ENCODE data around the gene ETFB. TPM values are rescaled to one million over a fixed set of nuclear protein-coding genes. Genes with fewer than 3 reads are reported as not detected.

The ETFB gene
- total and polyA plus RNA-seq, 5 donors = 240 to 452 (median 264) TPM

DNA sequence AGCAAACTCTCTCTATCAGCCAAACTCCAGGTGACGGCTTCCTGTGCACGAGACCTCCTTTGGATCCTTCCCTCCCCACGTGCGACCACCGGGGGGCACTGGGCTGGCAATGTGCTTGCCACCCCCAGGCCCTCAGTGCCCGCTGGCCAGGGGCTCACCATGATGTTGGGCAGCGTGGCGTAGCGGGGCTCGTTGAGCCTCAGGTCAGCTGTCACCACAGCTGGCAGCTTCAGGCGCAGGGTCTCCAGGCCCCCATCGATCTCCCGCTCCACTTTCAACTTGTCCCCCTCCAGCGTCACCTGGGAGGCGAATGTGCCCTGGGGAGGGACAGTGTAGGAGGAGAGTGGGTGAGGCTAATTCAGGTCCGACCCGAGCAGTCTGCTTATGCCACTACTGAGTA is 19.4 kb downstream of the ETFB start:
- DNase-seq (peak in 1 of 3 donors; percentile 40), ATAC-seq (no peak)
- Histone ChIP-seq H3K9me3 (ENCODE audit: control insufficient read depth, low read length) (no peaks in the 10 kb centered on the region), H3K4me3 (ENCODE audit: low read length) (no peak overlapping the region), H3K27ac (ENCODE audit: low read length) (no peak overlapping the region), H3K27me3 (ENCODE audit: control insufficient read depth, insufficient read depth) (no peaks in the 10 kb centered on the region), H3K4me1 (ENCODE audit: control insufficient read depth, insufficient read depth, low read length) (no peaks in the 10 kb centered on the region)
- intact Hi-C loops (cut with DNase I) = no loop called here
- WGBS = 90% methylated on average over 17 of the region's 17 CpGs

DNA sequence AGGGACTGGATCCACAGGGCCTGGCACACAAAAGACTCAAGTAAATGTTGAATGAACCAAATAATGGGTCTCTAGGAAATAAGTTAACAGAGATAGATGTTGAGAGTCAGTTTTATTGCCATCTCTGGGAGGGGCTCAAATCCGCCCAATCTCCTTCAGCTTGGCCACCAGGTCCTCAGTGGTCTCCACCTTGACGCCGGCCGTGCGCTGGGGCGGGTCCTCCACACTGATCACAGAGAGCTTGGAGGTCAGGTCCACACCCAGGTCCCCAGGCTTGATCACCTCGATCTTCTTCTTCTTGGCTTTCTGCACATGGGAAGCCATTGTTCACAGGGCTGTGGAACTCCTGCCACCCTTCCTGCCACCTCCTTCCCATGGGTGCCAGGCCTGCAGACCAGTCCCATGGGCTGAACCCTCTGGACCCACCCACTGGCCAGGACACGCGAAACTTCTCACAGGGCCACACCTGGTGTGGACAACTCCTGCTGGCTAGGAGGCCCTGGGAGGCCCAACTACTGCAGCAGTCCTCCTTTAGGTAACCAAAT is 21.0 kb downstream of the ETFB start:
- Histone ChIP-seq H3K9me3 (ENCODE audit: control insufficient read depth, low read length) (no peaks in the 10 kb centered on the region), H3K4me3 (ENCODE audit: low read length) (no peak overlapping the region), H3K4me1 (ENCODE audit: control insufficient read depth, insufficient read depth, low read length) (no peaks in the 10 kb centered on the region), H3K27me3 (ENCODE audit: control insufficient read depth, insufficient read depth) (no peaks in the 10 kb centered on the region), H3K27ac (ENCODE audit: low read length) (no peak overlapping the region)
- DNase-seq (no peak), ATAC-seq (no peak)
- 98% methylated on average over 9 of the region's 9 CpGs for WGBS
- intact Hi-C loops (cut with DNase I) = no loop called here

DNA sequence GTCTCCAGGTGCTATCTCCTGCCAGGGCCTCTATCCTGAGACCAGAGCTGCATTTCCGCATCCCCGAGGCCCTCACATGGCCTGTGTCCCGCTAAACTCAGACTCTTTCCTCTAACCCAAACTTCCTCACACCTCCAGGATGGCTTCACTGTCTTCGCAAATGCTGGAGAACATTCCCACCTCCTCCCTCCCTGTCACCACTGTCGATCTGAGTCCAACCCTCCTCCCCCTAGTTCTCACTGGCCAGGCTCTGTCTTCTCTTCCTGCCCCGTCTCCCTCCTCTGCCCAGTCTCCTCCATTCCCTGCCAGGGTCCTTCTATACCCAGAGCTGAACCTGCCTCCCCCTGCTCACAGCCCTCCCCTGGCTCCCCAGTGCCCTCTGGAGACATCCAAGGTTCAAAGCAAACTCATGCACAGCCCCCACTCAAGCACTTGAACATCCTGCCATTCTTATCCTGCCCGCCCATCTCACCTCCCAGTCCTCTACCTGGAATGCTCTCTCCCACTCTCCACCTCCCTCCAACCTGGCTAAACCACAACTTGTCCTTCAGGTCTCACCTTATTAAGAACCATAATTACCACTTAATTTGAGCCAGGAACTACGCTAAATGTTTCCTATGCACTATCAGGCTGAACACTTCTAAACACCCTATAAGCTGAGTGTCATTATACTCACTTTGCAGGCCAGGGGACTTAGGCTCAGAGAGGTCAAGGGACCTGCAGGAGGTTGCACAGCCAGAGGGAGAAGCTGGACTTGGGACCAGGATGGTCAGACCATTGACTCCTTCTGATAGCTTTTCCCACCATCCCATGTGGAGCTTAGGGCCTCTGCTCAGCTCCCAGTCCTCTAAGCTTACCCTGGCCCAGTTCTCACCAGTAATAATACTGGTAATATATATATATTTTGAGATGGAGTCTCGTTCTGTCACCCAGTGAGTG is 23.3 kb downstream of the ETFB start:
- Histone ChIP-seq H3K4me3 (ENCODE audit: low read length) (no peak overlapping the region), H3K27me3 (ENCODE audit: control insufficient read depth, insufficient read depth) (no peaks in the 10 kb centered on the region), H3K27ac (ENCODE audit: low read length) (no peak overlapping the region), H3K9me3 (ENCODE audit: control insufficient read depth, low read length) (no peaks in the 10 kb centered on the region), H3K4me1 (ENCODE audit: control insufficient read depth, insufficient read depth, low read length) (no peaks in the 10 kb centered on the region)
- peak in 1 of 3 donors; percentile 41 for DNase-seq
- WGBS = 42% methylated on average over 9 of the region's 9 CpGs
- intact Hi-C loops (cut with DNase I) = no loop called here
- no peak for ATAC-seq

DNA sequence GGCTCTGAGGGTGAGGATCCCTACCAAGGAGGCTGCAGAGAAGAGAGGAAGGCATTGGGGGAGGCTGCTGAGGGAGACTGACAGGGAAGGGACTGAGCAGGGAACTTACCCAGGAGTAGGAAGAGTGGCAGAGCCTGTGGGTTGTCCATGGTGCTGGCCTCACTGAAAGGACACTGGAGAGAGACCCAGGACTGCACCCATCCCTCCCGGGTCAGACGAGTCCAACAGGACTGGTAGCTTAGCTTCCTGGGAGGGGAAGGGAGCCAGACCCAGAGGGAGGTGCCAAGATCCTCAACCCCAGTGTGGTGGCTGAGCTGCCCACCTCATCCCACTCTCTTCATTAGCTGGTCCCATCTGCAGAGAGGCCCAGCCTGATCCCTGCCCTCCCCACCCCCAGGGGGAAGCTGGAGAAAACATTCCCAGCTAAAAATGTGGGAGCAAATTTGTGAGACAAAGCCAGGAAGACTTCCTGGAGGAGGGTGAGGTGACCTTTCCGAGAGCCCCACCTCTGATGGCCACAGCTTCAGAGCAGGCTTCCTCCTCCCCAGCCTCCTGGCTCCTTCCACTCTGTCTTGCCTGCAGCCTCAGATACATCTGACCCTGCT is 24.1 kb downstream of the ETFB start, which contains the start of gene VSIG10L:
Gene VSIG10L, minus strand, starts transcription at position 164 of the 605 bp plus-strand sequence. Its CDS starts 15 bp downstream, at position 149.
- H3K27me3 ChIP-seq (ENCODE audit: control insufficient read depth, insufficient read depth) = no peaks in the 10 kb centered on the region
- ATAC-seq (no peak), DNase-seq (peak in 1 of 3 donors; percentile 32)
- 46% methylated on average over 3 of the region's 3 CpGs for WGBS
- H3K4me3 ChIP-seq (ENCODE audit: low read length) = no peak within 1 kb of the TSS
- no peaks in the 10 kb centered on the region for H3K9me3 ChIP-seq (ENCODE audit: control insufficient read depth, low read length)
- H3K4me1 ChIP-seq (ENCODE audit: control insufficient read depth, insufficient read depth, low read length) = no peaks in the 10 kb centered on the region
- H3K27ac ChIP-seq (ENCODE audit: low read length) = no peak within 1 kb of the TSS
- intact Hi-C loops (cut with DNase I) = no loop called here

DNA sequence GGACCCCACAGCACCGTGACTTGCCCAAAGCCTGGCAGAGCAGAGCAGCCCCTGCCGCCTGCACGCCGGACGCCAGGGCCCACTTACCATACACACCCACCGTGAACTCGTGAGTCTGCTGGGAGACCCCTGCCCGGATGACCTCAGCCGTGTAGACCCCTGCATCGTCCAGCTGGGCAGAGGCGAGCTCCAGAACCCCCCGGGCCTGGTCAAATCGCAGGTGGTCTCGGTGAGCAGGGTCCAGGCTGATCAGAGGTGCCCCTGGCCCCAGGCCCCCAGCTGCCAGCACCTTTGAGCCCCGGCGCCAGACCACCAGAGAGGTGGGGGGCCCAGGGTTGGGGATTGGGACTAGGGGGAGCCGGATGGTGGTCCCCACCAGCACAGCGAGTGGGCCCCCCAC is 25.1 kb downstream of the ETFB start:
- Histone ChIP-seq H3K9me3 (ENCODE audit: control insufficient read depth, low read length) (no peaks in the 10 kb centered on the region), H3K27me3 (ENCODE audit: control insufficient read depth, insufficient read depth) (no peaks in the 10 kb centered on the region), H3K27ac (ENCODE audit: low read length) (no peak overlapping the region), H3K4me1 (ENCODE audit: control insufficient read depth, insufficient read depth, low read length) (no peaks in the 10 kb centered on the region), H3K4me3 (ENCODE audit: low read length) (no peak overlapping the region)
- intact Hi-C loops (cut with DNase I) = no loop called here
- WGBS = 92% methylated on average over 18 of the region's 18 CpGs
- DNase-seq = peak in 1 of 3 donors; percentile 58
- no peak for ATAC-seq

DNA sequence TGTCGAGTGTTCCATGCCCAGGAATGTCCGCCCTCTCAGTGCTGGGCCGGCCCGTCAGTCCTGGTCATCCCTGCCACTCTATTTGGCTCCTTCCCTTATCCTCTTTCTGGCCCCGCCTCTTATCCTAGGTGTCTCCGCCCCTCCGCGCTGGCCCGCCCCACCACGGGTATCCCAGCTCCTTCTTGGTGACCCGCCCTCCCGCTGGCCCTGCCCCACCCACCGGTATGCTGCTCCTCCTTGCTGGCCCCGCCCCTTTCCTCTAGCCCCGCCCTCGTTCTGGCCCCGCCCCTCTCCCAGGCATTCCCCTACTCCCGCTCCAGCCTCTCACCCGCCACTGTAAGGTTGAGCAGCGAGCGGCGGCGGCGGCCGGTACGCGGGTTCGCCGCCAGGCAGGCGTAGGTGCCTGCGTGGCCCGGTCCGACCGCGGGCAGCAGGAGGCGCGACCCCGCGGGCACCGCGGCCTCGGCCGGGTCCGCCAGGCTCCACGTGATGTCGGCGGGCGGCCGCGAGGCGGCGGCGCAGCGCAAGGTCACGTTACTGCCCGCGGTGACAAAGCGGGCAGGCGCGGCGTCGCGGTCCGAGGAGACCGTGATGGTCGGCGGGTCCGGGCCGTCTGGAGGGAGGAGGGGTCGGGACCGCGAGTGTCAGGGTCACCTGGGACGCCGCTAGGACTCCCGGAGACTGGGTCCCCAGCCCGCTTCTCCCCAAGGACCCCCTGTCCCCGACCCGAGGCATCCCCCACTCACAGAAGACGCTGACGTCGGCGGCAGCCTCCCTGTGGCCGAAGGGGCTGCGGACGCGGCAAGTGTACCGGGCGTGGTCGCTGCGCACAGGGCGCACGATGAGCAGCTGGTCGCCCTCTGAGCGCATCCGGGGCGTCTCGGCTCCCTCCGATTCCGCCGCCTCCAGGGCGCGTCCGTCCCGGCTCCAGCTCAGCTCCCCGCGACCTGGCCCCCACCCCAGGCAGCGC is 26.2 kb downstream of the ETFB start:
- peak overlapping the region; percentile 62 for H3K4me3 ChIP-seq (ENCODE audit: low read length)
- 2% methylated on average over 107 of the region's 107 CpGs for WGBS
- H3K9me3 ChIP-seq (ENCODE audit: control insufficient read depth, low read length) = no peaks in the 10 kb centered on the region
- intact Hi-C loops (cut with DNase I) = loop anchor here in 1 of 4 donors (1.0 to 10.0 kb wide), 3 partner anchors 26 to 315 kb away; partner anchors contain the start of genes C19orf84 and ETFB
- ATAC-seq (peak; percentile 97), DNase-seq (peak; percentile 99 to 100 (median 100))
- no peaks in the 10 kb centered on the region for H3K4me1 ChIP-seq (ENCODE audit: control insufficient read depth, insufficient read depth, low read length)
- no peaks in the 10 kb centered on the region for H3K27me3 ChIP-seq (ENCODE audit: control insufficient read depth, insufficient read depth)
- H3K27ac ChIP-seq (ENCODE audit: low read length) = peak overlapping the region; percentile 14

DNA sequence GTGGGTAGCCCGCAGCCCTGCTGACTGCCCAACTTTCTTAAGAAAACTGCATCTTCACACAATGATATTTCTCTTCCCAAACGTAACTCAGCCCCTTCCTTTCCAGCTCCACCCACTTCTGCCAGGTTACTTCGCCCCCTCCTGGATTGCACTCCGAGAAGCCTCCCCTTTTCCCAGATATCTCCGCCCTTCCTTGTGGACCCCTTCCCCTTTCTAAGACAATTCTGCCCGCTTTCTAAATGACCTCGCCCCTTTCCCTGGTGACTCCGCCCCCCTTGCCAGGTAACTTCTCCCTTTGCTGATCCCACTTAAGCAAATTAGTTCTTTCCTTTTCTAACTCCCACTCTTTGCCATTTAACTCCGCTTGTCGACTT is 26.9 kb downstream of the ETFB start:
- no peaks in the 10 kb centered on the region for H3K27me3 ChIP-seq (ENCODE audit: control insufficient read depth, insufficient read depth)
- intact Hi-C loops (cut with DNase I) = loop anchor here in 1 of 4 donors (1.0 to 10.0 kb wide), 3 partner anchors 27 to 316 kb away; partner anchors contain the start of genes C19orf84 and ETFB
- under 1% methylated on average over 10 of the region's 10 CpGs for WGBS
- ATAC-seq (no peak), DNase-seq (no peak)
- H3K4me1 ChIP-seq (ENCODE audit: control insufficient read depth, insufficient read depth, low read length) = no peaks in the 10 kb centered on the region
- H3K27ac ChIP-seq (ENCODE audit: low read length) = peak overlapping the region; percentile 14
- peak overlapping the region; percentile 62 for H3K4me3 ChIP-seq (ENCODE audit: low read length)
- H3K9me3 ChIP-seq (ENCODE audit: control insufficient read depth, low read length) = no peaks in the 10 kb centered on the region

DNA sequence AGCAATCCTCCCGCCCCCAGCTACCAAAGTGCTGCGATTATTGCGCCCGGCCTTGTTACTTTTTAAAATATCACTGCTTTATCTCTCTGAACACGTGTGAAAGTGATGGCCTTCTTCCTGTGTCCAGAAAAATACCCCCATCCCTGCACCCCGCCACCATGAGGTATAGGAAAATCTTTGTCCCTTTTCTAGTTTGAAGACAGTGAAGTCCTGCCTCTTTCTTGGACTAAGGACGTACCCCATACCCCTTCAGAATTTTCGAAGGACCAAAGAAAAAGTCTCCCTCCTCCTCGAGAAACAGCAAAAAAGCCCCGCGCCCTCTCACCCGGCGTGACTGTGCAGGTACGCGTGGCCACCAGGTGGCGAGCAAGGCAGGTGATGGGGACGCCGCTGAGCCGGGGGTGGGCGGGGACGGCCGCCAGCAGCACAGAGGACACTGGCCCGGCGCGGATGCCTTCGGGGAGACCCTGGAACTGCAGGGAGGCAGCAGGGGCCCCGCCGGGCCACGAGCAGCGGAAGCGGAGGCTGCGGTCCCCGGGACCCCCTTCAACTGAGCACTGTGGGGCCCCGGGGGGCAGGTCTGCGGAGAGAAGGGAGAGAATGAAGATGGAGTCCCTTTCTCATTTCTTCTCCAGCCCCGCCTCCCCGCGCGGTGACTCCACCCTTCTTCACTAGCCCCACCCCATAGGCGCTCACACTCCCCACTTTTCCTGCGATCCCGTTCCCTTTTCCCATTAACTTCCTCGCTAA is 27.4 kb downstream of the ETFB start:
- H3K4me1 ChIP-seq (ENCODE audit: control insufficient read depth, insufficient read depth, low read length) = no peaks in the 10 kb centered on the region
- peak overlapping the region; percentile 62 for H3K4me3 ChIP-seq (ENCODE audit: low read length)
- DNase-seq (peak; percentile 88 to 95 (median 93)), ATAC-seq (peak; percentile 78 to 83)
- intact Hi-C loops (cut with DNase I) = loop anchor here in 1 of 4 donors (1.0 to 10.0 kb wide), 3 partner anchors 28 to 316 kb away; partner anchors contain the start of genes C19orf84 and ETFB
- no peaks in the 10 kb centered on the region for H3K27me3 ChIP-seq (ENCODE audit: control insufficient read depth, insufficient read depth)
- no peak overlapping the region for H3K27ac ChIP-seq (ENCODE audit: low read length)
- WGBS = 4% methylated on average over 43 of the region's 43 CpGs
- H3K9me3 ChIP-seq (ENCODE audit: control insufficient read depth, low read length) = no peaks in the 10 kb centered on the region

DNA sequence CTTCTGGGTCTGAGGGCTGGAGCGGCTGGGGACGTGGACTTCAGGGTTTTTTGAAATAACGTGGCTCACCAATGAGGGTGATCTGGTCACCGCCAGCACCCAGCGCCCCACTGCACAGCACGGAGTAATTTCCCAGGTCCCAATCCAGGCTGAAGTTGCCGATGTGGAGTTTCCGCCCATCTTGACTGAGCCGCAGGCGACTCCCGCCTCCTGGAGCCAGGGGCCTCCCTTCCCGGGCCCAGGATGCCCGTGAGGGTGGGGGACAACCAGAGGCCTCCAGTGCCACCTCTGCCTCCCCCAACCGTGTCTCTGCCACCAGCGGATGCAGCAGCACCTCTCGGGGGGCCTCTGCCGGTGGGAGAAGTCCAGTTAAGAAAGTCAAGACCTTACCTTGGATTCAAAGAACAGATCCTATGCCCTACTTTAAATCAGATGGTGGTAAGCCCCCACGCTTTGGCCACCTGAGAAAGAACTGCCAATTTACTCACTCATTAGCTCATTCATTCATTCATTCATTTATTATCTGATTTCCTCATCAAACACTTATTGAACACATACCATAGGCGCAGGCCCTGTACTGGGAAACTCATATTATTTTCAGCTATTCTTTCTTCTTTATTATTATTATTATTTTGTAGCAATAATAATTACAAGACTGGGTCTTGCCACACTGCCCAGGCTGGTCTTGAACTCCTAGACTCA is 28.2 kb downstream of the ETFB start:
- no peaks in the 10 kb centered on the region for H3K9me3 ChIP-seq (ENCODE audit: control insufficient read depth, low read length)
- H3K4me3 ChIP-seq (ENCODE audit: low read length) = no peak overlapping the region
- ATAC-seq = no peak
- 83% methylated on average over 19 of the region's 19 CpGs for WGBS
- no peaks in the 10 kb centered on the region for H3K27me3 ChIP-seq (ENCODE audit: control insufficient read depth, insufficient read depth)
- peak in 1 of 3 donors; percentile 45 for DNase-seq
- no peak overlapping the region for H3K27ac ChIP-seq (ENCODE audit: low read length)
- intact Hi-C loops (cut with DNase I) = loop anchor here in 1 of 4 donors (10.0 kb wide), 2 partner anchors 57 to 317 kb away; partner anchors contain the start of gene C19orf84
- H3K4me1 ChIP-seq (ENCODE audit: control insufficient read depth, insufficient read depth, low read length) = no peaks in the 10 kb centered on the region

All from right cardiac atrium (tissue), 5 donors.